A673 (cell line): ENCODE measurements around the gene ARMH1.

Experiments used
- CTCF ChIP-seq: fragments of 300-800, 200-600 bp; sonication (generic); conservative IDR thresholded peaks from 2 replicates; pipeline ENCODE4 v1.5.1; 2017; ENCODE audit warnings: low read depth, mild to moderate bottlenecking, antibody characterized with exemption, low read length, moderate library complexity, mixed read lengths
- EZH2 ChIP-seq: fragments of 200-600 bp; sonication (generic); IDR thresholded peaks from 2 replicates; pipeline ENCODE4 v1.6.1; 2017; ENCODE audit warnings: borderline replicate concordance, low read depth, mild to moderate bottlenecking, mixed read lengths, antibody characterized with exemption, low read length; ENCODE audit not compliant: poor library complexity, severe bottlenecking

- no peak for TF ChIP-seq CTCF
- no peak for TF ChIP-seq EZH2
Observed at GRCh38 chr1:44670751-44671640, 3.5 kb upstream of the ARMH1 start.
